Measurements from ENCODE around the gene SELENOW.
"Not testable (repeated sequence)": the region's sequence is repeated elsewhere in the genome, so short reads cannot be mapped to it uniquely, and the experiment has no call there.

SELENOW gene

DNA sequence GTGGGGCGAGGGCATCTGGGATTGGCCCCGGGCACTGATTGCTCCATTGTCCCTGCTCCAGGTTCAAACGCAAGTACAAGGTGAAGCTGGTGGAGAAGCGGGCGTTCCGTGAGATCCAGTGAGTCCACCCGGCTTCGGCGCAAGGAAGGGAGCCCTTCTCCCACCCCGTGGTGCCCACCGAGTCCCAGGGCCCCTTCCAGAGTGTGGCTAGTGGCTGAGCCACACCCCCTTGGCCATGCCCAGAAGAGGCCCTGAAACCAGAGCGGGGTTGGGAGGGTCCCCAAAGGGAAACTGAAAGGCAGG, 21.9 kb upstream of the SELENOW start:
- no peak for DNase-seq

DNA sequence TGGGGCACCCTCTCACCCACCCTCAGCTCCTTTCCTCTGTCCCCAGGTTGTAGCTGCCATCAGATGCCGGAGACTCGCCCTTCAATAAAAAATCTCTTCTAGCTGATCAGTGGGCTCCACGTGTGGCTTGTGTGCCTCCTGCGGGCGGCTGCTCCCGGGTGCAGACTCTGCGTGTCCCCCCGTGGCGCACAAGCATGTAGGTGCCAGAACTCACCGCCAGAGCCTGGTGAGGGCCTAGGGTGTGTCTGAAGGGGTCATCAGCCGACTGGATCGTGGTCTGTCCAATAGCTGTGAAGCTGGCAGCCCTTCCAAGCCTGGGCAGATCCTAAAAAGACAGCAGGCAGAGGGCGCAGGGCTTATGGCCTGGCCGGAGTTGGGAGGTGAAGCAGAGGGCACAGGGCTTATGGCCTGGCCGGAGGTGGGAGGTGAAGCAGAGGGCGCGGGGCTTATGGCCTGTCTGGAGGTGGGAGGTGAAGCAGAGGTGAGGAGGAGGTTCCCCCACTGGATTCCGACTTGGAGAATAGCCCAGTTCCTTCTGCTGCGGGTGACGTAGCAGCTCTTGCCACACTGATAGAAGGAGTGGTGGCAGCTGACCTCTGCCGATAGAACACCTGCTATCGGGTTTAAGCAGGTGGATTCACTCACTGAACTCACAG, 21.4 kb upstream of the SELENOW start:
- no peak for DNase-seq

DNA sequence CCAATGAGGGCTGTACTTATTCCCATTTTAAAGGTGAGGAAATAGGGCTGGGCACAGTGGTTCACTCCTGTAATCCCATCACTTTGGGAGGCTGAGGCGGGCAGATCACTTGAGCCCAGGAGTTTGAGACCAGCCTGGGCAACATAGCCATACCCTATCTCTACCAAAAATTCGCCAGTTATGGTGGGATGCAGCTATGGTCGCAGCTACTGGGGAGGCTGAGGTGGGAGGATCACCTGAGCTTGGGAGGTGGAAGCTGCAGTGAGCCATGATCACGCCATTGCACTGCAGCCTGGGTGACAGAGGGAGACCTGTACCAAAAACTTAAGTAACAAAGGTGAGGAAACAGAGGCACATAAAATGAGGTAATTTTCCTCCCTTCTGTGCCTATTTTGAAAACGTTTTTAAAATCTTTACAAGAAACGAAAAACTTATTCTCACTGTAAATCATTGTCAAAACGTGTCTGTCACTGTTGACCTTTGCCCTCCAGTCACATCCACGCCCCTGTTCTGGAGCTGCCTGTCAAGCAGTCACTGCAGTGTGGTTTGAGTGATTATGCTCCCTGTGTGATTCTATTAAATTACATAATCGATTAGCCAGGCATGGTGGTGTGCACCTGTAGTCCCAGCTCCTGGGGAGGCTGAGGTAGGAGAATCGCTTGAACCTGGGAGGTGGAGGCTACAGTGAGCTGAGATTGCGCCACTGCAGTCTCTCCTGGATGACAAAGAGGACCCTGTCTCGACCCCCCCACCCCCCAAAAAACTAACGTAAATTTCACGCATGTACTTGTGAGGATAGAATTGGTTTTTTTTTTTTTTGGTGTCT, 20.7 kb upstream of the SELENOW start:
- DNase-seq: no peak

DNA sequence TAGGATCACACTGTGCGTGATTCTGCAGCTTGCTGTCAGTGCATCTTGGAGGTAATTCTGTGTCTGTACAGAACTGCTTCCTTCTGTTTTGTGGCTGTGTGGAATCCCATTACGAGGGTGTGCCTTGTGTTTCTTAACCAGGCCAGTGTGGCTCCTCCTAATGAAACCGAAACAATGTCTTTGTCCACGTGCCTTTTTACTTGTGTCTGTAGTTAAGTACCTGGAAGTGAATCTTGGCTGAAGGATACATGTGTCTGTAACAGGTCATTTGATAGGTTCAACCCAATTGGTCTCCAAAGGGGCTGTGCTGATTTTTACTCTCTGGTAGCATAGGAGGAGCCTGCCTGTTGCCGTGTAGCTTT, 20.1 kb upstream of the SELENOW start:
- no peak for DNase-seq

DNA sequence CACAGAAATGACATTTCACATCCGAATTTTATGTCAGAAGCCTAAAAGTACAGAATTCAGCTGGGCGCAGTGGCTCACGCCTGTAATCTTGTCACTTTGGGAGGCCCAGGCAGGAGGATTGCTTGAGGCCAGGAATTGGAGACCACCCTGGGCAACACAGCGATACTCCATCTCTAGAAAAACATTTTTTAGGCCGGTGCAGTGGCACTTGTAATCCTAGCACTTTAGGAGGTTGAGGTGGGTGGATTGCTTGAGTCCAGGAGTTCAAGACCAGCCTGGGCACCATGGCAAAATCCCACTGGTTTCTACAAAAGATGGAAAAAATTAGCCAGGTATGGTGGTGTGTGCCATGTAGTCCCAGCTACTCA, 17.9 kb upstream of the SELENOW start:
- no peak for DNase-seq

DNA sequence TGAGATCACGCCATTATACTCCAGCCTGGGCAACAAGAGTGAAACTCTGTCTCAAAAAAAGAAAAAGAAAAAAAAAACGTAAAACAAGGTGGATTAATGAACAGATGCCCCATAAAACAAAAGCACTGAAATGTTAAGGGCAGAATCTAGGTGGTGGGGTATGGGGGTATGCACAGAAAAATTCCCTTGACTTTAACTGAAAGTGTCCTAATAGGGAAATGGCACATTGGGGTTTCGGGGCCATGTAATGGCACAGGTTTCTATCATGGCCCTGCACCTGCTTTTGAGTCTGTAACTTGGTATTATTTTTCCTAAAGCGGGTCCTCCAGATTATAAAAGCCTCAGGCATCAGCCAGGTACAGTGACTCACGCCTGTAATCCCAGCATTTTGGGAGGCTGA, 16.9 kb upstream of the SELENOW start:
- DNase-seq: no peak

DNA sequence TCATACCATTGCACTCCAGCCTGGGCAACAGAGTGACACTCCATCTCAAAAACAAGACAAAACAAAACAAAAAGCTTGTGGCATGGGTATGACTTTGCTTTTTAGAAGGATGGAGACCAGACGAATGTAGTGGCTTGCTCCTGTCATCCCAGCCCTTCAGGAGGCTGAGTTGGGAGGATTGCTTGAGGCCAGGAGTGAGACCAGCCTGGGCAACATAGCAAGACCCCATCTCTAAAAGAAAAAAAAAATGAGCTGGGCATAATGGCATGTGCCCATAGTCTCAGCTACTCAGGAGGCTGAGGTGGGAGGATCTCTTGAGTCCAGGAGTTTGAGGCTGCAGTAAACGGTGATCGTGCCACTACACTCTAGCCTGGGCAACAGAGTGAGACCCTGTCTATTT, 16.4 kb upstream of the SELENOW start:
- DNase-seq: no peak

DNA sequence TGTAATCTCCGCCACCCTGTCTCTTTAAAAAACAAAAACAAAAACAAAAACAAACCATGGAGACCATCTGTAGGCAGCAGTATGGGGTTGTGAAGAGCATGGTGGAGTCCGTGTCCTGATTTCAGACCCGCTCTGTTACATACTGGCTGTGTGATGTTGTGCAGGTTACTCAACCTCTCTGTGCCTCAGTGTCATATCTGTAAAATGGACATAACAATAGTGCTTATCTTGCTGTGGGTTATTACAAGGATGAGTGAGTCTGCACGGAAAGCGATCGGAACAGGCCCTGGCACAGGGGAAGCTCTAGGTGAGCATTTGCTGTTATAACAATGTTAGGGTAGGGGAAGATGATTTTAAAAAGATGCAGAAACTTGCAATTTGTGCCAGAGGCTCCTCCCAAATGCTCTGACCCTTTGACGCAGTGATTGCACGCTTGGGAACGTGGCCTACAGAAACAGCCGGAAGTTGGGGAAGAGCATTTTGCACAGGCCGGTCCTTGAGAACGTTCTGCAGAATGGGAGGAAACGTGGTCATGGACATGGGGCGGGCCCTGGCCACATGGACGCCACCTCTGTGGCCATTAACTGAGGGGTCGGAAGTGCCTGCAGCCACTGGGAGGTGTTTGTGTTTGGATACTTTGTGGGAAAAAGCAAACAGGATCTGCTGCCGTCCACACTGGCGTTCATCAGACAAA, 15.7 kb upstream of the SELENOW start:
- DNase-seq: no peak

DNA sequence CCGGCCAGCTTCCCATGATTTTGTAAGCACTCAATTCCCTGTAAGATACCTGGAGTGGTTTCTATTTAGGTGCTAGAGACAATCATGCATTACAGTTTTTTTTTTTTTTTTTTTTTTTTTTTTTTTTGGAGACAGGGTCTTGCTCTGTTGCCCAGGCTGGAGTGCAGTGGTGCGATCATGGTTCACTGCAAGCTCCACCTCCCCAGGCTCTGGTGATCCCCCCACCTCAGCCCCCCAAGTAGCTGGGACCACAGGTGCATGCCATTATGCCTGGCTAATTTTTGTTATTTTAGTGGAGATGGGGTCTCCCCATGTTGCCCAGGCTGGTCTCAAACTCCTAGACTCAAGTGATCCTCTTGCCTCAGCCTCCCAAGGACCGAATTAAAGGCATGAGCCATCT, 13.8 kb upstream of the SELENOW start:
- not testable (repeated sequence) for DNase-seq

DNA sequence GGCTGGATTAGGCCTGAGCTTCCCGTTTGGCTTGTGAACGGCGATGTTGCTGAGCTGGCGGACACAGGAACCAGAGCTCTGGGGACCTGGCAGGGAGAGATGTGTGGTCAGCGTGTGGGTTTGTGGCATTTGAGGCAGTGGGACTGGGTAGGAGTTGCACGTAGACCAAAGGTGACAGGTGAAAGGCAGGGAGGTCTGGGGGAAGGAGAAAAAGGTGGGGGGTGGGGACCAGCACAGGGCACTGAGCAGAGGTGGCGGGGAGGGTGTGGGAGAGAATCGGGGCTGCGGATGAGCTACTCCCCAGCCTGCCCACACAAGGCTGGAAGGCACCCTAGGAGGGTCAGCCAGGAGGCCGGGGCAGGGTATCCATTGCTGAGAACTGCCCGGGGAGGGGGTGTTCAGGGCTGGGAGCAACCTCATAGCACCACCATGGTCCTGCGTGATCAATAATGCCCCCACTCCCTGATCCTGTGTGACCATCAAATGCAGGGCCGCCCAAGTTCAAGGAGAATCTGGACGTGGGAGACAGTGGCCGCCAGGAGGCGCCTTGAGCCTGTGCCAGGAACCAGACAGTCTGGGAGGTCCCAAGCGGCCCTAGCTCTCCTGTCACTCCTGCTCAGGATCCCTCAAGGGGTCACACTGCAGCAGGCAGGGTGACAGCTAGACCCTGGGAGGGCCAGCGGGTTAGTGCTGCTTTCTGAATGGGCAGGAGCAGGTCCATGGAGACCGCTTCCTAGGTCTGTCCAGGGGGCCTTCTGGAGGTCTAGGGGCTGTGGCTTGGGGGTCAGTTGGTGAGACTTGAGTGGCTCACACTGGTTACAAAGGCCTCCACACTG, 12.8 kb upstream of the SELENOW start:
- DNase-seq: peak in 47 of 56 donors; percentile 6 to 82 (median 45)

DNA sequence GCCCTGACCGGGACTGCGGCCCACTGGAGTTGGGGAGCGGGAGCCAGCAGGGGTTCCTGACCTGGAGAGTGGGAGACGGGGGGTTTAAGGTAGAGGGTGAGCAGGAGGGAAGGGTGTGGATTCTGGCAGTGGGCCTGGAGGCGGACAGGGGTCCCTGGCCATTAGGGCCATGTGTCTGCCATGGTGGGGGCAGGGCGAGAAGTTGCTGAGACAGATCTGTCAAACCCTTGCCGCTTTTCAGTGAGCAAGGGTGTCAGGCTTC, 12.2 kb upstream of the SELENOW start:
- DNase-seq: no peak

DNA sequence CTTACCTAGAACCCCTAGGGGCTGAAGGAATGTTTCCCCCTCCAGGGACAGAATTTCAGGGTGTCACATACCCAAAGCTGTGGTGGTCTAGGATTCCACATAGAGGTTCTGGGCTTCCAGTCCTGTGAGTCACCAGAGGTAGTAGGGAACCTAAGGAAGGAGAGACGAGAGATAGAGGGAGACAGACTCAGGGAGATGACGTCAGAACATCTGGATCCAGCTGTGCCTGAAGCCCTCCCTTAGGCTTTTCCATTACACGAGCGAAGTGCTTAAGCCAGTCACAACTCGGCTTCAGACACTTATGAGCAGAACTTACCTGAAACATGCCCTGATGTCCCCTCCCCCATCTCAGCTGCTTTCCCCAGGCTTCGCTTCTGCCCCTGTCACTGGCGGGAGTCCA, 11.8 kb upstream of the SELENOW start:
- no peak for DNase-seq

DNA sequence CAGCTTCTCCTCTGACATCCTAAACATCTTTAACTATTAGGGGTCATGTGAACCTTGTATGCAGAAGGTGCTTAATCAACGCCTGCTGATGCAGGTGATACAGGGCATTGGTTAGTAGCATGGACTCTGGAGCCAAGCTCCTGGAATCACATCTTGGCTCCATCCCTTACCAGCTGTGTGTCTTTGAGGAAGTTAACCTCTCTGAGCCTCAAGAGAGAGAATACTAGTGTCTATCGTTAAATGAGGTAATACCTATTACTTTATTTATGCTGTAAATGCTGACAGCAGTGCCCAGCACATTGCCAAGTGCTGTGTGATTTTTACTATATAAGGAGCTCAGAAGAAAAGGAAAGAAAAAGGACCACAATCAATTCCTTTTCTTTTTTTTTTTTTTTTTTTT, 11.2 kb upstream of the SELENOW start:
- DNase-seq: no peak

DNA sequence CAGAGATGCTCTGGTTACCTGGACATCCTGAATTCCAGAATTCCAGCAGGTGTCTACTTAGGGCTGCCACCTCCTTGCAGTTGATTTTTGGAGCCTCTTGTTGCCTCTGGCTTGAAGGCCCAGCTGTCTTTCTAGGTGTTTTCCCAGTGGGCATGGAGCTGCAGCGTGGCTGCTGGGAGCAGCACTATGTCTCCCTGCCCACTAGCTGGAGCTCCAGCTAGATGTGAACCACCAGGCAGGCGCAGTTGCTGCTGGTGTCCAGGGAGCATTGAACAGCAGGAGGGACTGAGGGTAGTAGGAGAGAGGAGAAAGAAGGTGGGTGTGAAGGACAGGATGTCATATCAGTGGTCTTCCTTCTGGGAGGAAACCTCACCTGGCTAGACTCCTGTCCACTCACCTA, 9.9 kb upstream of the SELENOW start:
- no peak for DNase-seq

DNA sequence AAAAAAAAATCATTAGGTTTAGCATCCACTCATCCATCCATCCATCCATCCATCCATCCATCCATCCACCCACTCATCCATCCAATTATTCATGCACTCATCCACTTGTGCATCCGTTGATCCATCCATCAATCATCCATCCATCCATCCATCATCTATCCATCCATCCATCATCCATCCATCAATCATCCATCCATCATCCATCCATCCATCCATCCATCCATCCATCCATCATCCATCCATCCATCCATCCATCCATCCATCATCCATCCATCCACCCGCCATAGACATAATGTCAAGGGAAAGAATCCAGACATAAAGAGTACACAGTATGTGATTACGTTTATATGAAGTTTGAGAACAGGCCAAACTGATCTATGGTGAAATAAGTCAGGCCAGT, 9.0 kb upstream of the SELENOW start:
- no peak for DNase-seq

DNA sequence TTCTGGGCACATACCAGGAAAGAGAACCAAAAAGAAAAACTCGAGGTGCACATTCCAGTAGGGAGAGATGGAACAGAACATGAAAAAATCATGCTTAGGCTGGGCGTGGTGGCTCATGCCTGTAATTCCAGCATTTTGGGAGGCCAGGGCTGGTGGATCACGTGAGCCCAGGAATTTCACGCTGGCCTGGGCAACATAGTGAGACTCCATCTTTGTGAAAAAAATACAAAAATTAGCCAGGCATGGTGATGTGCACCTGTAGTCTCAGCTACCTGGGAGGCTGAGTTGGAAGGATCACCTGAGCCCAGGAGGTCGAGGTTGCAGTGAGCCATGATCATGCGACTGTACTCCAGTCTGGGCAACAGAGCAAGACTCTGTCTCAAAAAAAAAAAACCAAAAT, 7.2 kb upstream of the SELENOW start:
- not testable (repeated sequence) for DNase-seq

DNA sequence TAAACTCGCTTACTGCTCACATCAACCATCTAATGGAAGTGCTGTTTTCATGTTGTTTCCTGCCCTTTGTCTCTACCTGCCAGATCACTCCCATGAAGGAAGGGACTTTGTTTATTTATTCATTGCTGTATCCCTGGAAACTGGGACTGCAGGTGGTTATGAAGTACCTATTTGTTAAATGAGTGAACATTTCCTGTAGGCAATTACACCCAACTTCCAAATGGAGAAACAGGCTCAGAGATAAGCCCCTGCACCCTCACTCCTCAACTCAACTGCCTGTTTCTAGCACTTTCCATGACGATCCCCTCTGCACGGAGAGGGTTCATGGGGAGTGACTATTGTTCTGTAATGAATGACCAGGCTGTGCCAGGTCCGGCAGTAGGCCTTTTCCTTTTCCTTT, 1.9 kb upstream of the SELENOW start:
- DNase-seq: peak in 10 of 56 donors; percentile 3 to 45 (median 20)

DNA sequence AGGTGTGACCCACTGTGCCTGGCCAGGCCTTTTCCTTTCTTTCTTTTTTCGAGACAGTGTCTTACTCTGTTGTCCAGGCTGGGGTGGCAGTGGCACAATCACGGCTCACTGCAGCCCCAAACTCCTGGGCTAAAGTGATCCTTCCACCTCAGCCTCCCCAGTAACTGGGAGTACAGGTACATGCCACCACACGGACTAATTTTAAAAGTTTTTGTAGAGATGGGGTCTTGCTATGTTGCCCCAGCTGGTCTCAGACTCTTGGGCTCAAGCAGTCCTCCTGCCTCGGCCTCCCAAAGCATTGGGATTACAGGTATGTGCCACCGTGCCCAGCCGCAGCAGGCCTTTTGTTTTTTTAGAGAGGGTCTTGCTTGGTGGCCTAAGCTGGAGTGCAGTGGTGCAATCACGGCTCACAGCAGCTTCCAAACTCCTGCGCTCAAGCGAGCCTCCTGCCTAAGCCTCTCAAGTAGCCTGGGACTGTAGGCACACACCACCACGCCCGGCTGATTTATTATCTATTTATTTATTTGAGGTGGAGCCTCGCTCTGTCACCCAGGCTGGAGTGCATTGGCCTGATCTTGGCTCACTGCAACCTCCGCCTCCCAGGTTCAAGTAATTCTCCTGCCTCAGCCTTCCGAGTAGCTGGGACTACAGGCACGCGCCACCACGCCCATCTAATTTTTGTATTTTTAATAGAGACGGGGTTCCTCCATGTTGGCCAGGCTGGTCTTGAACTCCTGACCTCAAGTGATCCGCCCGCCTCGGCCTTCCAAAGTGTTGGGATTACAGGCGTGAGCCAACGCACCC, 1.1 kb upstream of the SELENOW start:
- DNase-seq: not testable (repeated sequence)

DNA sequence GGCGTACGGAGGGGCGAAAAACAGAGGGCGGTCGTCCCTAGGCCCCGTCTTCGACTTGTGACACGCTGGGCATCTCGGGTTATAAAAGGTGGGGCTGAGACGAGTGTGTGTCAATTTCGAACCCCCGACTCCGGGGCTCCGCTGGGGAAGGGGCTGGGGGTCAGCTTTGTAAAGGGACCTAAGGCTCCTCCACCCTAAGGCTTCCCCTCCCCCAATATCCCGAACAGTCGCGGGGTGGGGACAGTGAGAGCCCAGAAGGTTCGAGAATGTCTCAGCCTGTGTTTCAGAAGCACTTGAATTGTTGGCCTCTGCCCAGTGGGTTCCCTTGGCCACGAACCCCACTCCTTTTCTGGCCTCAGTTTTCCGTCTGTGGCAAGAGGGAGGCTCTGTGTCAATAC, 450 bp downstream of the SELENOW start:
- peak in 47 of 56 donors; percentile 5 to 77 (median 47) for DNase-seq

DNA sequence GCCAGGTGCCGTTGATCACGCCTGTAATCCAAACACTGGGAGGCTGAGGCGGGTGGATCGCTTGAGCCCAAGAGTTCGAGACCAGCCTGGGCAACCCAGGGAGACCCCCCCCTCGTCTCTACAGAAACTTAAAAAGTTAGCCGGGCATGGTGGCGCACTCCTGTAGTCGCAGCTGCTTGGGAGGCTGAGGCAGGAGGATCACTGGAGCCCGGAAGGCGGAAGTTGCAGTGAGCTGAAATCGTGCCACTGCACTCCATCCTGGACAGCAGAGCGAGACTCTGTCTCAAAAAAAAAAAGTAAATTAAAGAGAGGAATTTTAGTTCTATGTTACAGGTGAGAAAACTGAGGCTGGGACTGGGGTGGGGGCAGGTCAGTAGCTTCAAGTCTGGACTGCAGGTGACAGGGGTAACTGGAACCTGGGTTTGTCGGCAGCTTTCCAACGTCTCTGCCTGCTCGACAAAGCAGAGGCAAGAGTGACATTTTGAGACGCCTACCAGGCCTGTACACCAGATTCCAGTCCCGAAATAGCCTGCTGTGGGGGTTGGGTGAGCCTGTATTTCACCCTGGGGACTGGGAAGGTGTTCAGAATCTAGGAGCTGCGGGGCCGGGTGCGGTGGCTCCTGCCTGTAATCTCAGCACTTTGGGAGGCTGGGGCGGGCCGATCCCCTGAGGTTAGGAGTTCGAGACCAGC, 1.2 kb downstream of the SELENOW start:
- DNase-seq: peak in 40 of 56 donors; percentile 10 to 79 (median 39)

DNA sequence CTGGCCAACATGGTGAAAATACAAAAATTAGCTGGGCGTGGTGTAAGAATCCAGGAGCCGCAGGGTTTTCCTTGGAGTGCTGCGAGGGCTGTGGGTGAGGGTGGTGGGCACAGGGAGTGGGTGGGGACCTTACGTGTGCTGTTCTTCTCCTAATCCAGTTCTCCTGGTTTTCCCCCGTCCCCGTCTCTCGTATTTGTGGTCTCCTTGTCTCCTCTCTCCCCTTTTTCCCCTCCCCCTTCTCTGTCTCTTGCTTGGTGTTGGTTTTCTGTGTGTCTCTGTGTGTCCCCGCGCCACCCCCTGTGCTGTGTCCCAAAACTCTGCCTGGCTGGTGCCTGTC, 1.7 kb downstream of the SELENOW start:
- DNase-seq: no peak
